NCI-H2081 (cell line): ENCODE results near the gene THOC6.
A peak's percentile ranks its signal among the peaks of the same experiment; 100 is the strongest.

Source experiments
- DNase-seq, 2 experiments: peaks; one replicate each; lab custom pipeline; 2025; lab: John Stamatoyannopoulos, UW

The THOC6 gene

DNA sequence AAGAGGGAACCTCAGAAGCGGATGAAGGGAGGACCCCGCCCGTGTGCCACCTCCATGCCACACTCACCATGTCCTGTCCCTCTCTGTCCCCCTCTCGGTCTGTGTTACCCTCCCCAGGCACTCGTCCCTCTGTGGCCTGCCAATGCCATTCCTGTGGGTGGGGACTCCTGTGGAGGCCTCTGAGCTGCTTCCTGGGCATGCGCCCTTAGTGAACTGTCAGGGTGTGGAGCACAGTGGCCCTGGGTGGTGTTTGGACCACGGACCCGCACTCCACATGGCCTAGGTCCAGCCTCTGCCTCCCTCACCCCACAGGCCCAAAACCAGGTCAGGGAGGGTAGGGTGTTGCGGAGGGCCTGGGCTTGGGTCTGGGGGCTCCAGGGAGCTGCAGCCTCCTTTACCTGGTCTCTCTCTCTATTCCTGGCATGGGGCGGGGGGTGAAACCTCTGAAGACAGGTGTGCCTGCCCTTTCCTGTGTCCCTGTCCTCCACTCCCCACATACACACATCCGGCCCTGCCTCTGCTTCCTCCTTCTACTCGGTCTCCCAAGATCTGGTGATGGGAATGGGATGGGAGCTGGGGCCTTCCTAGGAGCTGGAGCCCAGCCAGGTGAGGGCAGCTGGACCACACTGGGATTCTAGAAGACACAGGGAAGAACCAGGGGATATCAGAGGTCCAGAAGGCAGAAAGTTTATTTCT, 32.1 kb upstream of the THOC6 start:
- no peak for DNase-seq

DNA sequence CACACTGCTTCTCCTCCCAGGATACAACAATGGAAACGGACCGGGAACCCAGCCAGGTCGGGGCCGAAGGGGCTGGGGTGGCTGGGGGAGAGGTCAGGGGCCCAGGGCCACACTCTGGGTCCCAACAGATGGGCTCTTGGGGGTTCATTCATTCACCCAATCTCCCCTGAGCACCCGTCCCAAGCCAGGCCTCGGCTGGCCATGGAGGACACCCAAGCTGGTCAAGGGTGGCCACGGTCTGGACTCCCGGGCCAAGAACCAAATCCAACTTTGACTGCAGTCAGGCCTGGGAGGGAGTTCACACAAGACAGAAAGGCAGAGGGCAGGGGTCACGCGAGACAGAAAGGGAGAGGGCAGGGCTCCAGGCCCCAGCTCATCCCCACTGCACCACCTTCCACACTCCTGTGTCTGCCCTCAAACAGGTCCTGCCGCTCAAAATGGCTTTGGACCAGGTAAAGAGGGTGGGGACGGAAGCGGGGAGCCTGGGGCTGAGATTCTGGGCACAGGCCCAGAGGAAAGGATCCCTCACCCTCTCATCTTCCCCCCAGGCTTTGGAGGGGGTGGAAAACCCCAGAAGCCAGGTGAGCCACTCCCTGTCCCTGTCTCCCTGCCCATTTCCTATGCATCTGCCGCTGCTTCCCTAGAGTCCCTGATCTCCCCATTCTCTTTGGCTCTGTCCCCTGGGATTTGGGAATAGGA, 31.3 kb upstream of the THOC6 start:
- no peak for DNase-seq

DNA sequence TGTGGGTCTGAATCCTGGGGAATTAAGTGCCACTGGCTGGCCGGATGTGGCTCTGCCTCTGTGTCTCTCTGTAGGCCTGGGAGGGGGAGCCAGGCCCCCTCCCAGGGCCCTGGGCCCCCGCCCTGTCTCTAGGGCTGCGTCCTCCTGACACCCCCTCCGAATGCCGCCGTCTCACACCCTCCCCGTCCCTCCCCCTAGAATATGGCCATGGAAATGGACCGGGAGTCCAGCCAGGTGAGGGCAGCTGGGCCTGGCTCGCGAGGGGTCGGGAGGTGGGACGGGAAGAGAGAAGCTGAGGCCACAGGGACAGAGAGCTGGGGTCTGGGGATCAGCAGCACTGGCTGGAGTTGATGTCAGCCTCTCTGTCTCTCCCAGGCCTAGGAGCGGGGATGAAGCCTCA, 27.5 kb upstream of the THOC6 start:
- DNase-seq, result no peak

DNA sequence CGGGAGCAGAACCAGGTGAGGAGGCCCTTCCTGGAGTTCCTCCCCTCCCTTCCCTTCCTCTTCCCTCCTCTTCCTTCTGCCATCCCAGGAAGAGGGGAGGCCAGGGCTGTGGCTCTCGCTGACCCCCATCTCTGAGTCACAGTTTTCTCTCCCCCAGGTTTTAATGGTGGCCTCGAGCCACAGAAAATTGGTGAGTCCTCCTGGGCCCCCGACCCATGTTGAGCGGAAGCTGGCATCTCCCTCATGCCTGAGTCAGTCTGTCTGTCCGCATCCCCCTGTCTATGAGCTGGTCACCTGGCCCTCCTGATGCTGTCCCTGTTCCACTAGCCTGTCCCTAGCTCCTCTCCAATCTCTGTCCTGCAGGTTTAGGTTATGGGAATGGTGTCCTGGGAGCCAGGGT, 23.9 kb upstream of the THOC6 start:
- DNase-seq, result no peak

DNA sequence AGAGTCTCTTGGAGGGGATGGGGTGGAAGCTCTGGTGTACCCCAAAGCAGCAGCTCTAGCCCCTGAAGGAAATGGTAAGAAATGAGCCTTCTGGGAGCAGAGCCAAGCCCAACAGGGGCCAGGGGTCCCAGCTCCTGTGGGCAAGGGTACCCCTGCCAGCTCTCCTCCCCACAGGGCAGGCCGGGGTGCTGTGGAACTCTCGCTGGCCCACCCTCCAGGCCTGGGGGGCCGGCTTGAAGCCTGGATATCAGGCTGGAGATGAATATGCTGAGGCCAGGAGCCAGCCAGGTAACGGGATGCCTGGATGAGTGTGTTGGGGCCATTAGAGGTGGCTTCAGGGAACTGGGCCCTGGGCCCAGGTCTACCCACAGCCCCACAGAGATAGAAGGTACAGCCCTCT, 23.3 kb upstream of the THOC6 start:
- DNase-seq, result no peak

DNA sequence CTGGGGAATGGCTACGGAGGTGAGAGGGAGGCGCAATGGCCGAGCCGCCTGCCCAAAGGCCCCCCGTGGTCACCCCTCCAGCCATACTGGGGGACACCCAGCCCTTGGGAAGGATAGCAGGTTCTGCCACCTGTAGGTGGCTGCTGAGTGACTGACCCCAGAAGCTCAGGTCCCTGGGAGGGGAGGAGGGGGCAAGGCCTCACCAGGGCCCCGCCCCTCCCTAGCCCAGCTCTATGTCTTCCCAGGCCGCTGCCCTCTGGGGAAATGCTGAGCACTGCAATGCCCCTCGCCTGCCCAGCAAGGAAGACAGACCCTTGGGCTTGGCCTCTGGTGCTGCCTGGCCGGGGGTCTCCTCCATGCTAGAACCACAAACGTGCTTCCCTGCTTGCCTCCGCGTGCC, 22.5 kb upstream of the THOC6 start:
- DNase-seq, result no peak

DNA sequence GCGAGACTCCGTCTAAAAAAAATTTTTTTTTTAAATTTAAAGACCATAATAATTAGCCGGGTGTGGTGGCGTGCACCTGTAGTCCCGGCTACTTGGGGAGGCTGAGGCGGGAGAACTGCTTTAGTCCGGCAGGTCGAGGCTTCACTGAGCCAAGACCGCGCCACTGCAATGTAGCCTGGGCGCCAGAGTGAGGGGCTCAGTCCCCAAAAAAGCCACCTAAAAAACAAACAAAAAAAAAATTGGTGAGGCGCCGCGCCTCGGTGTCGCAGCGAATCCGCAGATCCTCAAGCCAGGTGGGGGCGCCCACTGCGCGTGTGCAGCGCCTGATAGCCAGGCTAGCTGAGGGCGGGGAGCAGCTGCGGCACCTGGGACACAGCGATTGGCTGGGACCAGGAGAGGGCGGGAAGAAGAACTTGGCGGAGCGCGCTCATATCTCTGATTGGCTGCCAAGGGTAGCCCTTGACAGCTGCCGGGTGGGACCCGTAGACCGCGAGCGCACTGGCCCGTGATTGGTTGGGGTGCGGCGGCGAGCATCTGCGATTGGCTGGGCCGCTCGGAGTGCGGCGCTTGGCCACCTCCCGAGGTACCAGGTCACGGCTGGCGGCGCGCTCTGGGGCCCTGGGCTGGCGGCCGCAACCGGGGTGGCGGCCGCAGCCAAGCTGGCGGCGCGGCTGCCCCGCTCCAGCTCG, 20.1 kb upstream of the THOC6 start:
- peak; percentile 99 for DNase-seq

DNA sequence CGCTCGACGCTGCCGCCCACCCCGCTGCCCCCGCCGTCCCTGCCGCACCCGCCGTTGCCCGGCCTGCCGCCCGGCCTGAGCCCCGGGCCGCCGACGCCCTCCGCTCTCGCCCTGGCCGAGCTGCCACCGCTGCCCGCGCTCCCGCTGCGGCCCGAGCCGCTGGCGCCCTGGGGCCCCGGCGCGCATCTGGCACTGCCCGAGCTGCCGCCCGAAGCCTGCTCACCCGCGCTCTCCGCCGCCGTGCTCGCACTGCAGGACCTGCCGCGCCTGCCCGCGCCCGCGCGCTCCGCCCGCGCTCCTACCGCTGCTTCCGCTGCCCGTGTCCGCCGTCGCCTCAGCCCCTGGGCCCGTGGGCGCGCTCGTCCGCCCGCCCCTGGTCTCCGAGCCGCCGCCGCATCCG, 19.5 kb upstream of the THOC6 start:
- DNase-seq, result peak; percentile 25 to 30

DNA sequence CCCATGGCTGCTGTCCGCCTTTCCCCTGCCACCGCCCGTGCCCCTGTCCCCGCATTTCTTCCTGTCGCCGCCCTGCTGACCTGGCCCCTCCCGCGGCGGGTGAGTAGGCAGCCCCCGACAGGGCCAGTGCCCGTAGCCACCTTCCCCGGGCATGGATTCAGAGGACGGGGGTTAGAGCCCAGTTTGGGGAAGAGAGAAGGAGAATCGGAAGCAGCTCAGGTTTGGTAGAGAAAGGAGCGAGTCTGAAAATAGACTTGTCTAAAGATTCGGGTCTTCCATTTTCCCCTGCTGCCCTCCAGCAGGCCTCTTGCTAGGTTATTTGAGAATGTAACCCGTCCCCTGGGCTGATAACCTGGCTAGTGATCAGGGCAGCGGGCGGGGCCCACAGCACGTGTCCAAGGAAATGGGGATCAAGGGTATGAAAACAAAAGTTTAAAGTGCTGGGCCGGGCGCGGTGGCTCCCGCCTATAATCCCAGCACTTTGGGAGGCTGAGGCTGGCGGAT, 19.0 kb upstream of the THOC6 start:
- DNase-seq, result peak in 1 of 2 experiments; percentile 58

DNA sequence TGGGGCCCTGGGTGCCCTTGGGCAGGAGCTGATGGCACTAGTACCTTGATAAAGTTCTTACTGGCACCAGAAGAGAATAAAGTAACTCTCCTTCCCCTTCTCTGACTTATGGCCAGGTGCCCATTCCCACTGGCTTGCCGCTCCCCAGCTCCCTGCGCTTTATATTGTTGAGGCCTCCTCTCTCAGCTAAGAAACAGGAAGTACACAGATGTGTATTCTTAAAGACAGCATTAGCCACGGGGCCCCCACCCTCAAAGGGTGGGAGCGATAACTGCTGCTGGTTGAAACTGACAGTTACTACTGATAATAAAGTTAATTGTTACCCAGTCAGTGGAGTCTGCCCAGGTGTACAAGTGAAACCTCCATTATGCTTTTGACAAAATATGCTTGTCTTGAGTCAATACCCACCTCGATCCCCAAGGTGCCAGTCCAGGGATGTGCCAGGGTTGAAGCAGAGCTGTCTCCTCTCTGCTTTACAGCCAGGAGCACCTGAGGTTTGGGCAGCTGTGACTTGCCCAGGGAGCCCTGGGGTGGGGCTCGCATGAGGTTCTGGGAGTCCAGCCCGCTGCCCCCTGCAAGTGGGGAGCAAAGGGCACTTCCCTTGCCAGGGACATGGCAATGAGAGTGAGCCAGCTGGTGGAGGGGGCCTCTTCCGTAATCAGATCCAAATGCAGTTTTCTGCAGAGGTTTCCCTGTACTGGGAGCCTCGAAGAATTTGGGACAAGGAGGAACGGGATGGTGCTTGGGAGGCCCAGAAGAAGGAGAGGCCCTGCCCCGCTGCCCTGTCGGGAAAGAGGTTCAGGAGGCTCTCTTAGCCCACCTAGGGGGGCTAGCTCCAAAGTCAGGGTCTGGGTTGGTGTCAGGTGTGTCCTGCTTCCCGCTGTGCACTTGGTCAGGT, 16.5 kb upstream of the THOC6 start:
- DNase-seq, result no peak

DNA sequence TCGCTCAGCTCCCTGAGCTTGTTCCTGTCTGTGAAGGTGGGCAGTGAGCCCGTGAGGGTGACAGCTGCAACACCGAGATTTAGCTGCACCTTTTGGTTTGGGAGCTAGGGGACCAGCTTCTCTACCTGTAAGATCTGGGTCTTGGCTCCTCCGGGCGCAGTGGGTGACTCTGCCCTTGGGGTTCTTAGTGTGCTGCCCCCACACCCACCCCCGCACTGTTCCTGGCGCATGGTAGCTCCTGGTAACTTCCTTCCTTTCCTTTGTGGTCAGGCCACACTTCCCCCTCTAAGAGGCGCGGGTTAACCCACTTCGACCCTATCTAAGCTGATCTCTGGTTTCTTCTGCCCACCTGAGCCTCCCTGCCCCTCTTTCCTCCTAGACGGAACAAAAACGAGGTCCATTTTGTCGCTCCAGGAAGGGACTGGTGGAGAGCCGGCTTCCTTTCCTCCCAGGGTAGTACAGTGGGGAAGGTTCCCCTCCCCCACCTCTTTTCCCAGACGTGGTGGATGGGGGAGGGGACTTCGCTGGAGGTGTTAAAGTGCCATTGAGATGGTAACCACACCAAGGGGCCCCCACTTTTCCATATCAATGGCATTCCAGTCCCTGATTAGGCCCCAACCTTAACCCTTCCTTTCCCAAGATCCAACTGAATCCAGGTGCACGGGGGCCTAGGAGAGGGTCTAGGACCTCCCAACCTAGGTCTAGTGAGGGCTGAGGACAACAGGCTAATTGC, 15.7 kb upstream of the THOC6 start:
- no peak for DNase-seq

DNA sequence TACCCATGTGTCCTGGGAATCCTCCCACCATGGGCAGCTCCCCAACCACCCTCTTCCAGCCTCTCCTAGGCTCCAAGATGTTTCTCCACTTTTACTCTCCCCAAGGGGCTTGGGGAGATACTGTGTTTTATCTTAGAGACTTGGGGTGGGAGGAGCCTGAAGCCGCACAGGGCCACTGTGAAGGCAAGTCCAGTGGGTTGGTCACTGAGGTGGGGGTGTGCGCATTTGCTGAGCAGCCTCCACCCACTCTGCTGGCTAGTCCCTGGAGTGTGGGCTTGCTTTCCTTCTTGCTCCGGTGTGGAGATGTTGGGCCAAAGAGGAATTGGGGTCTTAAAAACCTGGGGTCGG, 15.2 kb upstream of the THOC6 start:
- no peak for DNase-seq

DNA sequence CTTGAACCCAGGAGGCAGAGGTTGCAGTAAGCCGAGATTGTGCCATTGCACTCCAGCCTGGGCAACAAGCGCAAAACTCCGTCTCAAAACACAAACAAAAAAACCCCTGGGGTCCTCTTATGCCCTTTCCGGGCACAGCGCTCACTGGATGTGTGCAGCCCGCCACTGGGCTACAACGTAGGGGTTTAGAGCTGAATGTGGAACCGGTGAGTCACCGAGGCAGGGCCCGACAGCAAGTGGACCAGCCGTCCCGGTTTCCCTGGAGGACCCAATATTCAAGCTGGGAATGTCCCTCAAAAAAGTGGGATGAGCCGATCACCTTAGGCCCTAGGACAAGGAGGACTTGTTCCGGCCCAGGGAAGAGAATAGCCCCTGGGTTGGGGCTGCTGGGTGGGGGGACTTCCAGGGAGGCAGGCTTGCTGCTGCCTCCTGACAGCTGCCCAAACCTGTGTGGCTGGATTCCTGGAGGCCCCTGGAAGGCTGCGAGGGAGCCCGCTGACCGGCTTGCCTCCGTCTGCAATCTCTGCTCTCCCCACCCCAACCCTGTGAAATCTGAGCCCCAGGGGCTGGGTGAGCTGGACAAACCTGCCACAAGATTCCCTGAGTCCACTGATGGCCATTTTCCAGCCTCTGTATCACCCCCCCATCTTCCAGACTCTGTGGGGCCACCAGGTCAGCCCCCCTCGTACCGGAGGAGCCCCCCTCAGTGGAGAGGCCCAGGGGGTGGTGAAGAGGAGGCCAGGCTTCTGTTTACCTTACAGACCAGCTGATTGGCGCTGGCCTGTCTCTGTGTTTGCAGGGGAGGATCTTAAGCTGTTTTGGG, 14.1 kb upstream of the THOC6 start:
- no peak for DNase-seq

DNA sequence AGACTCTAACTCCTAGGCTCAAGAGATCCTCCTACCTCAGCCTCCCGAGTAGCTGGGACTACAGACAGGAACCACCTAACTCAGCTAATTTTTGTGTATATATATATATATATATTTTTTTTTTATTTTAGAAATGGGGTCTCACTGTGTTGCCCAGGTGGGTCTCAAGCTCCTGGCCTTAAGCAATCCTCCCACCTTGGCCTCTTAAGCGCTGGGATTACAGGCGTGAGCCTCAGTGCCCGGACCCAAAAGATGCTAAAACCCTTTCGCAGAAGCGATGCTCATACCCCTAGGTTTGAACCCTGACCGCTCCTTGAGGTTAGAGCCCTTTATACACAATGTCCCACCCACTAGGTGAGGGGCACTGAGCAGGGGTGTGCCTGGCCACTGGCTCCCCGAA, 13.3 kb upstream of the THOC6 start:
- no peak for DNase-seq

DNA sequence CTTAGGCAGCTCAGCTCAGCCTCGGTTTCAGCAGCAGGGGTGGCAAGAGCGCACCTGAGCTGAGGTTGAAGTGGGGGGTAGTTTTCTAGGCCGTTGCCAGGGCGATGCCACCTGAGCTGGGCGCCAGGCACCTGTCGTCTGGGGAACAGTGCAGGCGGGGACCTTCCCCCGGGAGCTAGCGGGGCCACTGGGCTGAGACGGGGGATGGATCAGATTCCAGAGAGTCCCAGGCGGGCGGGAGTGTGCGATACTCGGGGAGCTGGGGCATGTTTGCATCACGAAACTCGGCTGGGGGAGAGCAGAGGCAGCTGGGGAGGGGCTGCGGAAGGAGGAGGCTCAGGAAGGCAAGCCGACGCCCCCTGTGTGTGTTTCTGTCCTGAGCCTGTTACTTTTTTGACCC, 11.6 kb upstream of the THOC6 start:
- peak; percentile 73 to 82 for DNase-seq

DNA sequence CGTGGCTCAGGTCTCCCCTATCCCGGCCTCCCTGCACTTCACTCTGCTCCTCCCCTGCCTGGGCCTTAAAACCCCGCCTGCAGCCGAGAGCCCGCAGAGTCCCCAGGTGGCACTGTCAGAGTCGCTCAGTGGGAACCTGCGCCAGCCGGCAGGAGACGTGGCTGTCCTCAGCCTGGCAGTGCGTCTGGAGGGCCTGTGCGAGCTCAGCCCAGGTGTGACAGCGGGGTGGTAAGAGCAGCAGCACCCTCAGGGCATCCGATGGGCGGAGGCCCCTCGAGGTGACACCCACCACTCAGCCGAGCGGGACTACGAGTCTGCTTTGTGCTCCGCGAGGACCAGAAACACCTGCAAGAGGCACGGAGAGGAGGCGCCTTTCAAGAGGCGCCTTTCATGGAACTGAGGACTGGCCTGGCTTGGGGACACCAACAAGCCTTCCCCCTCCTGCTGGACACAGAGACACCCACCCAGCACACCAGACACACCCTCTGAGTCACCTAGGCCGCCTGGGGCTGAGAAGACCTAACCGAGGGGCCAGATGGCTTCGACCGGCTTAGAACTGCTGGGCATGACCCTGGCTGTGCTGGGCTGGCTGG, 10.9 kb upstream of the THOC6 start, which contains the start of gene CLDN9:
TSS of gene CLDN9 (plus strand) at position 96 of the 593 bp plus-strand sequence. CDS start at position 536, 440 bp downstream.
- peak; percentile 53 to 85 for DNase-seq

DNA sequence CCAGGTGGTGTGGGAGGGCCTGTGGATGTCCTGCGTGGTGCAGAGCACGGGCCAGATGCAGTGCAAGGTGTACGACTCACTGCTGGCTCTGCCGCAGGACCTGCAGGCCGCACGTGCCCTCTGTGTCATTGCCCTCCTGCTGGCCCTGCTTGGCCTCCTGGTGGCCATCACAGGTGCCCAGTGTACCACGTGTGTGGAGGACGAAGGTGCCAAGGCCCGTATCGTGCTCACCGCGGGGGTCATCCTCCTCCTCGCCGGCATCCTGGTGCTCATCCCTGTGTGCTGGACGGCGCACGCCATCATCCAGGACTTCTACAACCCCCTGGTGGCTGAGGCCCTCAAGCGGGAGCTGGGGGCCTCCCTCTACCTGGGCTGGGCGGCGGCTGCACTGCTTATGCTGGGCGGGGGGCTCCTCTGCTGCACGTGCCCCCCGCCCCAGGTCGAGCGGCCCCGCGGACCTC, 10.3 kb upstream of the THOC6 start:
- no peak for DNase-seq

DNA sequence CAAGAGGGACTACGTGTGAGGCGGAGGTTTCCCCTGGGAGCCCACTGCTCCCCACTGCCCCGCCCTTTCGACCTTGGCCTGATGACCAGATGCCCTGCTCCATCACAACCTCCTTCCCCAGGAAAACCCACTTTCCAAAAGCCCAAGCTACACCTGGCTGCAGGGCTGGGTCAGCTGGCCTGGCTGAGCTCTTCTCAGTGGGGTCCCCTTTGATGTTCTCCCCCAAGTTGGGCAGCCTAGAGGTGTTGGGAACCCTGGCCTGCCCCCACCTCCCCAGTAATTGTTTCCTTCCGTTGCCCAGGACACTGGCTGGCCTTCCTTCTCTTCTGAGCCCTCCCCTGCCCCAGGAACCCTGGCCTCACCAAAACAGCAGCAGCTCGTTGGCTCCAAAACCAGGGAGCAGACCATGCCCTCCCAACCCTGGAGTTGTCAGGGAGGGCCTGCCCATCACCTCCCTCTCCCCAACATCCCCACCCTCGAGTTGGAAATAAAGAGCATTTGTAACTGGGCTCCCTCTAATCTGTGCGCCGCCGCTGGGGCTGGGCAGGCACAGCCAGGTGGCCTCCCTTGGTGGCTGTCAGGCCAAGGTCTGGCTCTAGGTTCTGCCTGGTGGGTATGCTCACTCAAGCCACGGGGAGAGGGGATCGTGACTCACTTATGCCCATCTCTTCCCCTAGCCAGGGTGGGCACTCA, 9.7 kb upstream of the THOC6 start:
- DNase-seq, result no peak

DNA sequence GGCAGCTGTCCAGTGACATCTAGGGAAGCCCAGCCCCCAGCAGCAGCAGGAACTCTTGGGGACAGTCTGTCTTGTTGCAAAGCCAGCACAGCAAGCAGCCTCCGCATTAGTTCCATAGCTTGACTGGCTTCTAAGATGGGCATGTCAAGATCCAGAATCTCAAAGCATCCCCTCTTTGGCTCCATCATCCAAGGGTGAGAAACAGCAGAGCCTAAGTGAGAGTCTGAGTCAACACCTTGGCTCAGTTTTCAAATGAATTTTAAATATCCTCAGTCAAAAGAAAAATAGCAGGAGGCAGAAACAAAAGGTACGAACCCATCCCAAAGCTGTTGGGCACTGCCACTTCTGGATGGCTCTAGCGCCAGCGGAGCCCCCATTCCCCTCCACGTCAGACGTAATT, 8.9 kb upstream of the THOC6 start:
- no peak for DNase-seq
